Coronary artery (tissue), 2 donors: ENCODE results near the gene EXOC3L2.
"Not testable (repeated sequence)": the region's sequence is repeated elsewhere in the genome, so short reads cannot be mapped to it uniquely, and the experiment has no call there.

Experiments
- DNase-seq: peaks from one replicate; pipeline ENCODE4 v3.0.0-alpha.2; 2017; ENCODE audit warnings: low spot score
- H3K27ac ChIP-seq, 2 donors: fragments of 200-600 bp; sonication (generic); one replicate each; pipeline ENCODE4 v1.5.1; 2016 to 2019
- H3K4me3 ChIP-seq: fragments of 200-600 bp; sonication (generic); 2 replicates; pipeline ENCODE4 v1.5.1; 2016; ENCODE audit warnings: mild to moderate bottlenecking, moderate library complexity
- CTCF ChIP-seq: fragments of 200-600 bp; sonication (generic); IDR thresholded peaks from one replicate; pipeline ENCODE4 v1.5.1; 2019; ENCODE audit warnings: antibody characterized with exemption

The EXOC3L2 gene

GRCh38 chr19:45271098-45271734, 26.0 kb upstream of the EXOC3L2 start:
- Histone ChIP-seq H3K4me3 (no peak overlapping the region), H3K27ac (no peak overlapping the region)
- DNase-seq, result no peak
- TF ChIP-seq CTCF, result no peak

- DNase-seq, H3K4me3 ChIP-seq, H3K27ac ChIP-seq: not testable (repeated sequence)
These were observed 24.7 kb upstream of the EXOC3L2 start for GRCh38 chr19:45269939-45270338.

DNA sequence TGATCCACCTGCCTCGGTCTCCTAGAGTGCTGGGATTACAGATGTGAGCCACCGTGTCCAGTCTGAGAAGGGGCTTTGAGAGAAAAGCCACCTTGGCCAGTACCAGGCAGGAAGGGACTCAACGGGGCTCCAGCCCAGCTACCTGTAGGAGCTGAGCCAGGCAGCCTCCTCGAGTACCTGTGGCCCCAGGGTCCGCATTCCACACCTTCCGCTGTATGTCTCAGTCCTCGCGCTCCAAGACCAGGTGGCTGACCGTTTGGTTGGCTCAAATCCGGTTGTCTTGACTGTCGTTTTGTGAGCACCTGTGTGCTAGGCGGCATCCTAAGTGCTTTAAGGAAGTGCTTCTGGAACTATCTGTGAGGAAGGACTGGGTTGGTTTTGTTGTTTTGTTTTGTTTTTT, 22.1 kb upstream of the EXOC3L2 start:
- DNase-seq, result no peak
- no peak for TF ChIP-seq CTCF
- Histone ChIP-seq H3K27ac (no peak overlapping the region), H3K4me3 (no peak overlapping the region)

- H3K4me3 ChIP-seq, result no peak overlapping the region
- TF ChIP-seq CTCF, result no peak
- no peak overlapping the region for H3K27ac ChIP-seq
- DNase-seq, result no peak
These were observed 20.2 kb upstream of the EXOC3L2 start for GRCh38 chr19:45265375-45265774.

DNA sequence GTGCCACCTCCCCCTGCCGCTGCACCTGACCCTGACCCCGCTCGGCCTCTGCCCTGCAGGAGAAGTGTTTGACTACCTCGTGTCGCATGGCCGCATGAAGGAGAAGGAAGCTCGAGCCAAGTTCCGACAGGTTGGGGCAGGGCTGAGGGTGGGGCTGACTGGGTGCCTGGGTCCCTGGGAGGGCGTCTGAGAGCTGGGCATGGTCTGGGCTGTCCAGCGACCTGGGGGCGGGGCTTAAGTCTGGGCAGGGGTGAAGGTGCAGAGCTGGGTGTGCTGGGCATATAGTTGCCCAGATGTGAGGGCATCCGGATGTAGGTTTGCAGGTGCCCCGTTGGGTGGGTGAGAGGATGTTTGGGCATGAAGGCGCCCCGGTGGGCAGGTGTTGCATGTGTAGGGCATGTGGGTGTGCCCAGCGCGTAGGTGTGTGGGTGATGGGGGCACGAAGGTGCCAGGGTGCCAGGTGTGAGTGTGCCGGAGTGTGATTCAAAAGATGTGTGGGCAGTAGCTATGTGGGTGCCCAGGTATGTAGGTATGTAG, 19.6 kb upstream of the EXOC3L2 start:
- no peak for DNase-seq
- Histone ChIP-seq H3K4me3 (no peak overlapping the region), H3K27ac (no peak overlapping the region)
- TF ChIP-seq CTCF, result no peak

GRCh38 chr19:45263013-45263412, 17.8 kb upstream of the EXOC3L2 start:
- no peak overlapping the region for H3K4me3 ChIP-seq
- H3K27ac ChIP-seq, result no peak overlapping the region
- no peak for DNase-seq
- TF ChIP-seq CTCF, result no peak

- H3K27ac ChIP-seq, result no peak overlapping the region
- no peak for DNase-seq
- no peak for TF ChIP-seq CTCF
- H3K4me3 ChIP-seq, result no peak overlapping the region
These were observed 17.4 kb upstream of the EXOC3L2 start for GRCh38 chr19:45262570-45262969.
